ENCODE data around the gene C6orf132. TPM values are rescaled to one million over a fixed set of nuclear protein-coding genes. Genes with fewer than 3 reads are reported as not detected.

The C6orf132 gene
- total RNA-seq, 5 donors from 2014 or later (not counting 1 experiment from before 2014, with no cell fraction given): 0.05 to 0.18 (median 0.08) TPM; not detected in 1

DNA sequence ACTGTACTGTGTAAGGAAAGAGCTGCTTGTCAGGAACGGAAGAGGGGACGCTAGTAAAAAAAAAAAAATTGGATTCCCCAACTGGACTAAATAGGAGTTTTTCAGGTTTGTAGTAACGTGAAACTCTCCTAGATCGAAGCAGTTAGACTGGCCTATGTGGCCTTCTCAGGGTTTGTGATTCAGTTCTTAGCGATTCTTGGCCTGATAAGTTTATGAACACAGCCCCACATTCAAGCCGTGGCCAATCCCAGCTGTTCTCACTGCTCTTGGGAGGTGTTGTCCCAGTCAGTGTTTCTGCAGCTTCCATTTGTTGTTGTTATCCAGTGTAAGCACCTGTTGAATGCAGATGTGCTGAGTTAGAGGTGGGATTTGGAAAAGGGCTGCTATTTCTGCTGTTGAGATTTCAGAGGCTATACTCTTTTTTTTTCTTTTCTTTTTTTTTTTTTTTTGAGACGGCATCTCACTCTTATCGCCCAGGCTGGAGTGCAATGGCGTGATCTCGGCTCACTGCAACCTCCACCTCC, 62.4 kb downstream of the C6orf132 start:
- Mint-ChIP-seq H3K4me3 (no peak overlapping the region), H3K4me1 (peaks cover 0 to 2% (median 0%) of the 10 kb centered on the region in 3 donors), H3K36me3 (peaks cover 34% of the 10 kb centered on the region), H3K9me3 (no peaks in the 10 kb centered on the region), H3K27ac (no peak overlapping the region), H3K27me3 (no peaks in the 10 kb centered on the region)
- Histone ChIP-seq H3K4me1 (ENCODE audit: control insufficient read depth in 1 of 2, extremely low read depth in 1 of 2, insufficient read depth in 2 of 2, low read length in 2 of 2) (no peaks in the 10 kb centered on the region), H3K27me3 (replicated peaks in 1 of 2; ENCODE audit: control insufficient read depth in 2 of 2, extremely low read depth in 1 of 2, insufficient read depth in 2 of 2, low read length in 1 of 2) (no peaks in the 10 kb centered on the region), H3K4me3 (ENCODE audit: control insufficient read depth in 1 of 2, extremely low read depth in 1 of 2, low read length in 1 of 2) (no peak overlapping the region), H3K36me3 (ENCODE audit: control insufficient read depth in 2 of 2, extremely low read depth in 1 of 2, insufficient read depth in 1 of 2, low read length in 1 of 2) (peaks cover 12 to 36% of the 10 kb centered on the region in 2 donors), H3K27ac (ENCODE audit: low read length) (no peak overlapping the region), H3K9me3 (no peaks in the 10 kb centered on the region)
- POLR2A ChIA-PET: no interaction called here
- ATAC-seq (replicated peaks in 1 of 4): no peak
- DNase-seq: no peak
- CTCF ChIA-PET: interaction anchor here in 1 of 2 donors (0.8 kb wide), 1 partner anchor 19 kb away, joined by 5 read pairs; no protein-coding TSS in a partner anchor
- WGBS (ENCODE audit: insufficient coverage): 100% methylated on average over 1 of the region's 10 CpGs

DNA sequence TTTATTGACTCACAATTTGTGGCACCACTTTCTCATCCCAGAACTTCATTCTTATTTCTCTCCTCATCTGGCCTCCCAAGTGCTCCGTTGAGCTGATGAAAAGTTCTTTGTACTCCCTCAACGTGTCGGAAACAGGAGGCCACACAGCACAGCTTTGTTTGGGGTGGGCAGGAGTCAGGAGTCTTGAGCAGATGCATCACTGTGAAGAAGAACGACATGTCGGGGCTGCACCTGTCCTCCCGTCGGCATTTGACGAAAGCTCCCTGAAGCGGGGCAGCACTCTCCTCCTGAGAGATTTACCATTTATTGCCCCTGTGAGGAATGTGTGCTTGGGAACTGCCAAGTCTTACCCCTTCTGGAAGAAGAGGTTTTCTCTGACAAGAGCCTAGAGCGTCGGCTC, 64.0 kb downstream of the C6orf132 start:
- ChIA-PET CTCF (no interaction called here), POLR2A (no interaction called here)
- H3K36me3 ChIP-seq (ENCODE audit: control insufficient read depth in 2 of 2, extremely low read depth in 1 of 2, insufficient read depth in 1 of 2, low read length in 1 of 2): peaks cover 10 to 43% of the 10 kb centered on the region in 2 donors
- H3K9me3 ChIP-seq: no peaks in the 10 kb centered on the region
- no peaks in the 10 kb centered on the region for H3K27me3 ChIP-seq (replicated peaks in 1 of 2; ENCODE audit: control insufficient read depth in 2 of 2, extremely low read depth in 1 of 2, insufficient read depth in 2 of 2, low read length in 1 of 2)
- 95% methylated on average over 4 of the region's 11 CpGs for WGBS (ENCODE audit: insufficient coverage)
- peaks cover 44% of the 10 kb centered on the region for H3K36me3 Mint-ChIP-seq
- H3K9me3 Mint-ChIP-seq: no peaks in the 10 kb centered on the region
- H3K4me1 Mint-ChIP-seq: peaks cover 4 to 8% (median 6%) of the 10 kb centered on the region in 3 donors
- H3K27ac ChIP-seq (ENCODE audit: low read length): no peak overlapping the region
- ATAC-seq (replicated peaks in 1 of 4): no peak
- H3K27ac Mint-ChIP-seq: no peak overlapping the region
- no peak for DNase-seq
- H3K4me3 ChIP-seq (ENCODE audit: control insufficient read depth in 1 of 2, extremely low read depth in 1 of 2, low read length in 1 of 2): no peak overlapping the region
- H3K27me3 Mint-ChIP-seq: no peaks in the 10 kb centered on the region
- H3K4me1 ChIP-seq (ENCODE audit: control insufficient read depth in 1 of 2, extremely low read depth in 1 of 2, insufficient read depth in 2 of 2, low read length in 2 of 2): no peaks in the 10 kb centered on the region
- H3K4me3 Mint-ChIP-seq: no peak overlapping the region

DNA sequence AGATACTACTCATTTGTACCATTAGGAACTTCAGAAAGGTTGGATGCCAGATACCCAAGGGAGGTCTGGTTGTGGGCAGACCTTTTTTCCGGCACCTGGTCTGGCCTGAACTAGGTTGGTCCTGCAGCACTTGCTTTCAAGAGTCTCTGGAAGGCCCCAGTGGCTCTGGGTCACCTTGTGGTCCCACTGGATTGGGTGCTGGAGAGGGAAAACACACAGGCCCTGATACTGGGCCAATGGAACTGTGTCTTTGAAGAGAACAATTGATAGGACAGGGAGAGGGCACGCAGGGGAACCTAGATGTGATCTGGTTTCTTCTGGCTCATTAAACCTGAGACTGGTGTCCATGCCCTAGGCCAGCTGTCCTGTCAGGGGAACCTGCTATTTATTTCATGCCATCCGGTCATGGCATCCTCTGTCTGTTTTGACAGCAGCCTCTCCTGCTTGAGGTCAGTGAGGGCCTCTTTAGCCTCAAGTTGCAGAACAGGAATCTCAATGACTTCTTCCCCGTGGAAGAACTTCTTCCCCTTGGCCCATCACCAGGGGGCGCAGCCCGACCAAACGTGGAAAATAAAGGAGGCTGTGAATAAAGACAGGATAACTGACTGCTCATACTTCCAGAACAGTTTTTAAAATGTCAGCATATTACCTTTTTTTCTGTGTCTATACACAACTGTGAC, 67.1 kb downstream of the C6orf132 start:
- ChIA-PET CTCF (no interaction called here), POLR2A (no interaction called here)
- peaks cover 4 to 11% (median 6%) of the 10 kb centered on the region in 3 donors for H3K4me1 Mint-ChIP-seq
- Histone ChIP-seq H3K4me3 (ENCODE audit: control insufficient read depth in 1 of 2, extremely low read depth in 1 of 2, low read length in 1 of 2) (no peak overlapping the region), H3K9me3 (no peaks in the 10 kb centered on the region), H3K4me1 (ENCODE audit: control insufficient read depth in 1 of 2, extremely low read depth in 1 of 2, insufficient read depth in 2 of 2, low read length in 2 of 2) (no peaks in the 10 kb centered on the region), H3K27ac (ENCODE audit: low read length) (no peak overlapping the region), H3K27me3 (replicated peaks in 1 of 2; ENCODE audit: control insufficient read depth in 2 of 2, extremely low read depth in 1 of 2, insufficient read depth in 2 of 2, low read length in 1 of 2) (no peaks in the 10 kb centered on the region), H3K36me3 (ENCODE audit: control insufficient read depth in 2 of 2, extremely low read depth in 1 of 2, insufficient read depth in 1 of 2, low read length in 1 of 2) (peaks cover 18 to 68% of the 10 kb centered on the region in 2 donors)
- 96% methylated on average over 3 of the region's 7 CpGs for WGBS (ENCODE audit: insufficient coverage)
- ATAC-seq (replicated peaks in 1 of 4) (no peak), DNase-seq (peak in 33 of 35 experiments; percentile 7 to 59 (median 35))
- H3K27ac Mint-ChIP-seq: no peak overlapping the region
- no peaks in the 10 kb centered on the region for H3K27me3 Mint-ChIP-seq
- no peak overlapping the region for H3K4me3 Mint-ChIP-seq
- H3K9me3 Mint-ChIP-seq: no peaks in the 10 kb centered on the region
- H3K36me3 Mint-ChIP-seq: peaks cover 44% of the 10 kb centered on the region

DNA sequence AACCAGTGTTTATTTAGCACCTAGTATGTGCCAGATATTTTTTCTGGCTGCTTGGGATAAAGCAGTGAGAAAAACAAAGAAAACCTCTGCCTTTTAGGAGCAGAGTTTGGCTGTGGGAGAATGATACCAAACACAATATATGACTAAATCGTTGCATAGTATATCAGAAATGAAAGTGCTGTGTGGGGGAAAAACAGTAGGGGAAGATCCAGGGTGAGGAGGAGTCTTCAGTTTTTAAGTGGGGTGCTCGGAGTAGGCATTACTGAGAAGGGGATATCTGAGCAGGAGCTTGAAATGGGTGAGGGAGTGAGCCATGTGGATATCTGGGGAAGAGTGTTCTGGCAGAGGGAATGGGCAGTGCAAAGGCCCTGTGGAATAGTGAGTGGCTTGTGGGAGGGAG, 69.1 kb downstream of the C6orf132 start:
- Histone ChIP-seq H3K9me3 (no peaks in the 10 kb centered on the region), H3K36me3 (ENCODE audit: control insufficient read depth in 2 of 2, extremely low read depth in 1 of 2, insufficient read depth in 1 of 2, low read length in 1 of 2) (peaks cover 22 to 71% of the 10 kb centered on the region in 2 donors), H3K27me3 (replicated peaks in 1 of 2; ENCODE audit: control insufficient read depth in 2 of 2, extremely low read depth in 1 of 2, insufficient read depth in 2 of 2, low read length in 1 of 2) (no peaks in the 10 kb centered on the region), H3K27ac (ENCODE audit: low read length) (no peak overlapping the region), H3K4me3 (ENCODE audit: control insufficient read depth in 1 of 2, extremely low read depth in 1 of 2, low read length in 1 of 2) (no peak overlapping the region), H3K4me1 (ENCODE audit: control insufficient read depth in 1 of 2, extremely low read depth in 1 of 2, insufficient read depth in 2 of 2, low read length in 2 of 2) (no peaks in the 10 kb centered on the region)
- no peak for ATAC-seq (replicated peaks in 1 of 4)
- Mint-ChIP-seq H3K36me3 (peaks cover 37% of the 10 kb centered on the region), H3K27me3 (no peaks in the 10 kb centered on the region), H3K9me3 (no peaks in the 10 kb centered on the region), H3K4me3 (no peak overlapping the region), H3K27ac (peak overlapping the region; percentile 6 to 23), H3K4me1 (peaks cover 4 to 11% (median 6%) of the 10 kb centered on the region in 3 donors)
- ChIA-PET POLR2A (interaction anchor here in 1 of 2 donors (0.7 kb wide), 1 partner anchor 15 kb away, joined by 3 read pairs; no protein-coding TSS in a partner anchor), CTCF (interaction anchor here in 1 of 2 donors (1.5 kb wide), 1 partner anchor 474 kb away, joined by 4 read pairs; no protein-coding TSS in a partner anchor)
- WGBS (ENCODE audit: insufficient coverage): 88% methylated on average over 1 of the region's 2 CpGs
- DNase-seq: no peak

DNA sequence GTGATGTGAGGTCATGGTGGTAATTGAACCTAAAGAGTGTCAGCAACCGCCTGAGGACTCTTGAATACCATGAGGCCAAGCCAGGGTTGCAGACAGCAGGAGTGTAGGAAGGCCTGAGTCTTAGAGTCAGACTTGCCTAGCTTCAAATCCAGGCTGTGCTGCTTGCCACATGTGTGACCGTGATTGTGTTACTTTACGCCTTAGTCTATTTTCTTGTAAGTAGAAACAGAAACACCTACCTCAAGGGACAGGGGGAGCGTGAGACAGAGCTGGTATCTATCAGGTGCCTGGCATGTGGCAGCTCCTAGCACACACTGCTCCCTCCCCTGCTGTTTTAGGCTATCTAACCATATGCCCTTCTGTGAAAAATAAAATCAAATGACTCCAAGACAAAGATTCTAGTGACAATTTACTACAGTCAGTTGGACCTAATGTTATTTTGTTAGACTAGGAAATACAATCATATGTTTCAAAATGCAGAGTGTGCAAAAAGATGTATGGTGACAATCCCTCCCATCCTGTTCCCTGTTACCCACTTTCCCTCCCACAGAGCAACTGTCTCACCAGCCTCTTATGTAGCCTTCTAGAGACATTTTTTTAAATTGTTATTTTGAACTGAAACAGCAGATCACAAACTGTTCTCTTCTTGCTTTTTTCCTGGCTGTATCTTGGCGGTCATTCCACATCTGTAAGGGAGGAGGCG, 70.4 kb downstream of the C6orf132 start:
- ATAC-seq (replicated peaks in 1 of 4): no peak
- H3K9me3 ChIP-seq: no peaks in the 10 kb centered on the region
- POLR2A ChIA-PET: no interaction called here
- H3K27ac Mint-ChIP-seq: no peak overlapping the region
- no peaks in the 10 kb centered on the region for H3K27me3 Mint-ChIP-seq
- 0% methylated on average over 1 of the region's 6 CpGs for WGBS (ENCODE audit: insufficient coverage)
- H3K4me1 Mint-ChIP-seq: peaks cover 4 to 11% (median 6%) of the 10 kb centered on the region in 3 donors
- H3K4me3 ChIP-seq (ENCODE audit: control insufficient read depth in 1 of 2, extremely low read depth in 1 of 2, low read length in 1 of 2): no peak overlapping the region
- no peak for DNase-seq
- H3K4me3 Mint-ChIP-seq: no peak overlapping the region
- no peaks in the 10 kb centered on the region for H3K4me1 ChIP-seq (ENCODE audit: control insufficient read depth in 1 of 2, extremely low read depth in 1 of 2, insufficient read depth in 2 of 2, low read length in 2 of 2)
- H3K27ac ChIP-seq (ENCODE audit: low read length): no peak overlapping the region
- H3K27me3 ChIP-seq (replicated peaks in 1 of 2; ENCODE audit: control insufficient read depth in 2 of 2, extremely low read depth in 1 of 2, insufficient read depth in 2 of 2, low read length in 1 of 2): no peaks in the 10 kb centered on the region
- CTCF ChIA-PET: interaction anchor here in 1 of 2 donors (1.5 kb wide), 1 partner anchor 476 kb away, joined by 4 read pairs; no protein-coding TSS in a partner anchor
- H3K9me3 Mint-ChIP-seq: no peaks in the 10 kb centered on the region
- H3K36me3 Mint-ChIP-seq: peaks cover 28% of the 10 kb centered on the region
- H3K36me3 ChIP-seq (ENCODE audit: control insufficient read depth in 2 of 2, extremely low read depth in 1 of 2, insufficient read depth in 1 of 2, low read length in 1 of 2): peaks cover 22 to 73% of the 10 kb centered on the region in 2 donors

DNA sequence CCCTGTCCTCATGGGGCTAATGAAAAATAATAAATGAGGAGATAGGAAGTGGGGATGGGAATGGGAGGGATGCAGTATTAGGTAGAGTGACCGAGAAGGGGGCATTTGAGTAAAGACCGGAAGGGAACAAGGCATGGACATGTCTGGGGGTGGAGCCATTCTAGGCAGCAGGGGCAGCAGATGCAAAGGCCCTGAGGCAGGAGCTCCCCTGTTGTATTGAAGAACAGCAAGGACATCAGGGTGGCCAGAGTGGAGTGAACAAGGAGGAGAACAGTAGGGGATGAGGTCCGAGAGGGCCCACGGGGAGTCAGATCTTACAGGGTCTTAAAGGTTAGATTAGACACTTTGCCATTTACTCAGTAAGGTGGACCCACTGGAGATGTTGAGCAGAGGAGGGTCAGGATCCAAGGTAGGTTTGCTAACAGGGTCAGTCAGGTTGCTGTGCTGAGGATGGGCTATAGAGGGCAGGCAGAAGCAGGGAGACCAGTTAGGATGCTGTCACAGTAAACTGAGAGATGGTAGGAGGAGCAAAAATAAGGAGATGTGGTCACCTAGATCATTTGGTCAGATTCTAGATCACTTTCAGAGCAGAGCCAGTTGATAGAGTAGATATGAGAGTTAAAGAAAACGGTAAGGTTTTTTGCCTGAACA, 73.4 kb downstream of the C6orf132 start:
- H3K36me3 Mint-ChIP-seq: peaks cover 26% of the 10 kb centered on the region
- H3K4me1 Mint-ChIP-seq: peaks cover 2 to 10% (median 4%) of the 10 kb centered on the region in 3 donors
- Histone ChIP-seq H3K27me3 (replicated peaks in 1 of 2; ENCODE audit: control insufficient read depth in 2 of 2, extremely low read depth in 1 of 2, insufficient read depth in 2 of 2, low read length in 1 of 2) (no peaks in the 10 kb centered on the region), H3K4me3 (ENCODE audit: control insufficient read depth in 1 of 2, extremely low read depth in 1 of 2, low read length in 1 of 2) (no peak overlapping the region), H3K9me3 (no peaks in the 10 kb centered on the region), H3K27ac (ENCODE audit: low read length) (no peak overlapping the region), H3K4me1 (ENCODE audit: control insufficient read depth in 1 of 2, extremely low read depth in 1 of 2, insufficient read depth in 2 of 2, low read length in 2 of 2) (no peaks in the 10 kb centered on the region), H3K36me3 (ENCODE audit: control insufficient read depth in 2 of 2, extremely low read depth in 1 of 2, insufficient read depth in 1 of 2, low read length in 1 of 2) (peaks cover 30 to 84% of the 10 kb centered on the region in 2 donors)
- no peak overlapping the region for H3K27ac Mint-ChIP-seq
- CTCF ChIA-PET: no interaction called here
- ATAC-seq (replicated peaks in 1 of 4) (no peak), DNase-seq (no peak)
- H3K4me3 Mint-ChIP-seq: no peak overlapping the region
- WGBS (ENCODE audit: insufficient coverage): 91% methylated on average over 5 of the region's 5 CpGs
- POLR2A ChIA-PET: no interaction called here
- no peaks in the 10 kb centered on the region for H3K9me3 Mint-ChIP-seq
- no peaks in the 10 kb centered on the region for H3K27me3 Mint-ChIP-seq
